ENCODE measurements around the gene ZMAT1.

Gene ZMAT1

DNA sequence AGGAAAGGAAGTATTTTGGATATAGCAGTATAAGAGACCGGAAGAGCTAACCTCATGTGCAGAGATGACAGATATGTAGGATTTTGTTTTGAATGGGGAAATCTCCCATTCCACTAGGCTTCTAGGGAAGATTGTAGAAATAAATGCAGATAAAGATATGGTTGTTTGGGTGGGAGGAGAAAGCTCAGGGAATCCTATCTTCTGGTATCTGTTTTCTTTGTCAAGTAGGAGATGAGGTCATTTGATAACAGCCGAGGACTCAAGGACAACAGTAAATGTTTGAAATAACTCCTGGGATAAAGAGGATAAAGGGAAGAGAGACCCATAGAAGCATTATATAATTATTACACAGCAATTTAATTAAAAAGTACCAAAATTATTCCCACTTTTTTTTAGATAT, 24.7 kb upstream of the ZMAT1 start:
- no peak for DNase-seq (ENCODE audit: low read depth, low spot score)
- ChIA-PET POLR2A (no interaction called here), CTCF (no interaction called here)
- H3K4me3 ChIP-seq (ENCODE audit: low read depth, low read length) = no peak overlapping the region
- TF ChIP-seq, protein P1, sequence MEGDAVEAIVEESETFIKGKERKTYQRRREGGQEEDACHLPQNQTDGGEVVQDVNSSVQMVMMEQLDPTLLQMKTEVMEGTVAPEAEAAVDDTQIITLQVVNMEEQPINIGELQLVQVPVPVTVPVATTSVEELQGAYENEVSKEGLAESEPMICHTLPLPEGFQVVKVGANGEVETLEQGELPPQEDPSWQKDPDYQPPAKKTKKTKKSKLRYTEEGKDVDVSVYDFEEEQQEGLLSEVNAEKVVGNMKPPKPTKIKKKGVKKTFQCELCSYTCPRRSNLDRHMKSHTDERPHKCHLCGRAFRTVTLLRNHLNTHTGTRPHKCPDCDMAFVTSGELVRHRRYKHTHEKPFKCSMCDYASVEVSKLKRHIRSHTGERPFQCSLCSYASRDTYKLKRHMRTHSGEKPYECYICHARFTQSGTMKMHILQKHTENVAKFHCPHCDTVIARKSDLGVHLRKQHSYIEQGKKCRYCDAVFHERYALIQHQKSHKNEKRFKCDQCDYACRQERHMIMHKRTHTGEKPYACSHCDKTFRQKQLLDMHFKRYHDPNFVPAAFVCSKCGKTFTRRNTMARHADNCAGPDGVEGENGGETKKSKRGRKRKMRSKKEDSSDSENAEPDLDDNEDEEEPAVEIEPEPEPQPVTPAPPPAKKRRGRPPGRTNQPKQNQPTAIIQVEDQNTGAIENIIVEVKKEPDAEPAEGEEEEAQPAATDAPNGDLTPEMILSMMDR (IDR thresholded peaks at IDR 0.05; ENCODE audit: insufficient read depth, low read length, missing control alignments) = no peak

DNA sequence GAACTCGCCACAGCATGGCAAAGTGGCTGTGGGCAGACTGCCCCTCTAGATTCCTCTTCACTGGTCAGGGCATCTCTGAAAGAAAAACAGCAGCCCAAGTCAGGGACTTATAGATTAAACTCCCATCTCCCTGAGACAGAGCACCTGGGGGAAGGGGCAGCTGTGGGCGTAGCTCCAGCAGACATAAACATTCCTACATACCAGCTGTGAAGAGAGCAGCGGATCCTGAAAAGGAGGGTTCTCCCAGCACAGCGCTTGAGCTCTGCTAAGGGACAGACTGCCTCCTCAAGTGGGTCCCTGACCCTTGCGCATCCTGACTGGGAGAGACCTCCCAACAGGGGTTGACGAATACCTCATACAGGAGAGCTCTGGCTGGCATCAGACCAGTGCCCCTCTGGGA, 18.8 kb upstream of the ZMAT1 start:
- H3K4me3 ChIP-seq (ENCODE audit: low read depth, low read length) = no peak overlapping the region
- POLR2A ChIA-PET = no interaction called here
- CTCF ChIA-PET = no interaction called here
- DNase-seq (ENCODE audit: low read depth, low spot score) = no peak
- TF ChIP-seq, protein P1 (IDR thresholded peaks at IDR 0.05; ENCODE audit: insufficient read depth, low read length, missing control alignments) = no peak

DNA sequence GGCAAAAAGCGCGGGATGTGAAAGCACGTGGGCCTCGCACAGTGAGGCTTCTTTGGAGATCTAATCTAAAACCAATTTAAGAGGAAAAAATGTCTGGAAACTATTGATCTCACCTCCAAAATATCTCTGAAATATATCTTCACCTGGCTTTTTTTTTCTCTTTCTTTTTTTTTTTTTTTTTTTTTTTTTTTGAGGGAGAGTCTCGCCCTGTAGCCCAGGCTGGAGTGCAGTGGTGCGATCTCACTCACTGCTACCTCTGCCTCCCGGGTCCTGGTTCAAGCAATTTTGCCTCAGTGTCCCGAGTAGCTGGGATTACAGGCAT, 383 bp upstream of the ZMAT1 start:
- peak overlapping the region; percentile 52 for H3K4me3 ChIP-seq (ENCODE audit: low read depth, low read length)
- DNase-seq (ENCODE audit: low read depth, low spot score) = no peak
- ChIA-PET CTCF (interaction anchor here (1.5 kb wide), 1 partner anchor 11 kb away, joined by 4 read pairs; no protein-coding TSS in a partner anchor), POLR2A (no interaction called here)
- TF ChIP-seq, protein P1 (IDR thresholded peaks at IDR 0.05; ENCODE audit: insufficient read depth, low read length, missing control alignments) = no peak

DNA sequence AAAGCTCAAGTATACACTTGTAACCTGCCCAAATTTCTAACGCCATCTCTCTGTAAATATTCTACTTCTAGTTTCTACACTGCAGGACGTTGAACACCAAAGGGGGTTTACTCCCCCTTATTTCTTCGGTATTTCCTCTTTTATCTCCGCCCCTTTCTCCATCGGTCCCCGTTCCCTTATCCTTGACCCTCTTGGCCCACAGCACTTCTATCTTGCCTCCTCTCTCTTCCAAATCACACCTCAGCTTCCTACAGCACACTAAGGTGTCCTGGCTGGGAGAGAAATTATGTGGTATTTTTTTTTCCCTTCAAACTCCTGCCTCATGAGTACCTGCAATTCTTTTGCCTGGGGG, 715 bp downstream of the ZMAT1 start:
- POLR2A ChIA-PET = no interaction called here
- peak overlapping the region; percentile 52 for H3K4me3 ChIP-seq (ENCODE audit: low read depth, low read length)
- CTCF ChIA-PET = interaction anchor here (1.5 kb wide), 1 partner anchor 10 kb away, joined by 4 read pairs; no protein-coding TSS in a partner anchor
- TF ChIP-seq, protein P1 (IDR thresholded peaks at IDR 0.05; ENCODE audit: insufficient read depth, low read length, missing control alignments) = no peak
- no peak for DNase-seq (ENCODE audit: low read depth, low spot score)

DNA sequence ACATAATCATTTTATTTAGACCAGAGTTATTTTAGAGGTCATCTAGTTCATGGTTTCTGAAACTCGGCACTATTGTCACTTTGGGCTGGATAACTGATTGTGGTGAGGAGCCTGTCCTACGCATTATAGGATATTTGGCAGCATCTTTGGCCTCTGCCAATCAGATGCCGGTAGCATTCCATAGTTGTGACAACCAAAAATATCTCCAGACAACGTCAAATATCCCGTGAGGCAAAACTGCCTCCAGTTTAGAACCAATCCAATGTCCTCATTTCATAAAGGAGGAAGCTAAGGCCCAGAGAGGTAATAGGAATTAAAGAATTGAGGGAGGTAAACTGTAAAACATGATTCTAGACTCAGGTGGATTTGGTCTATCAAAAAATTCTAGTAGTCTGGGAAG, 6.1 kb downstream of the ZMAT1 start:
- POLR2A ChIA-PET = no interaction called here
- CTCF ChIA-PET = no interaction called here
- TF ChIP-seq, protein P1 (IDR thresholded peaks at IDR 0.05; ENCODE audit: insufficient read depth, low read length, missing control alignments) = no peak
- no peak overlapping the region for H3K4me3 ChIP-seq (ENCODE audit: low read depth, low read length)
- no peak for DNase-seq (ENCODE audit: low read depth, low spot score)

DNA sequence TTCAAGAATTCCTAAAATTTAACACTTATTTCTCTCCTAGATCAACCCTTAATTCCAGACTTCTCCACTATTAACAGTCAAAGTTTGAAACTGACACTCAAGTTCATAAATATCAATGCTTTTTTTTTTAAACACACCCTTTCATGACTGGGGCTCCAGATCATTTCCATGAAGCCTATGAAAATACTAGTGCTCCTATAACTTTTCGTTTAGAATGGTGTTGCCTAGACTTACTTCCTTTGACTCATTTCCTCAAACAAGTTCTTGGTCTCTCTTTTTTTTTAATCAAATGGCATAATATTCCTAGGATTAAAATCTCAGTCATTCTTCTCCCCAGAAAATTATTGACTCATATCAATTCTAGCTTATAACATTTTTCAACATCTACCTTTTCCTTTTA, 13.1 kb downstream of the ZMAT1 start:
- CTCF ChIA-PET = no interaction called here
- POLR2A ChIA-PET = no interaction called here

More for the DNA sequence above, 13.1 kb downstream of the ZMAT1 start:
- TF ChIP-seq, protein P1 (IDR thresholded peaks at IDR 0.05; ENCODE audit: insufficient read depth, low read length, missing control alignments) = no peak
- H3K4me3 ChIP-seq (ENCODE audit: low read depth, low read length) = no peak overlapping the region
- no peak for DNase-seq (ENCODE audit: low read depth, low spot score)
